HG02623 (cell line): ENCODE data around the gene BCL11A.

Experiments used
- ATAC-seq: cut with Tn5 transposase; IDR thresholded peaks from one replicate; pipeline ENCODE4 v1.9.1; 2021; ENCODE audit warnings: moderate library complexity; ENCODE audit not compliant: unreplicated experiment

BCL11A gene

DNA sequence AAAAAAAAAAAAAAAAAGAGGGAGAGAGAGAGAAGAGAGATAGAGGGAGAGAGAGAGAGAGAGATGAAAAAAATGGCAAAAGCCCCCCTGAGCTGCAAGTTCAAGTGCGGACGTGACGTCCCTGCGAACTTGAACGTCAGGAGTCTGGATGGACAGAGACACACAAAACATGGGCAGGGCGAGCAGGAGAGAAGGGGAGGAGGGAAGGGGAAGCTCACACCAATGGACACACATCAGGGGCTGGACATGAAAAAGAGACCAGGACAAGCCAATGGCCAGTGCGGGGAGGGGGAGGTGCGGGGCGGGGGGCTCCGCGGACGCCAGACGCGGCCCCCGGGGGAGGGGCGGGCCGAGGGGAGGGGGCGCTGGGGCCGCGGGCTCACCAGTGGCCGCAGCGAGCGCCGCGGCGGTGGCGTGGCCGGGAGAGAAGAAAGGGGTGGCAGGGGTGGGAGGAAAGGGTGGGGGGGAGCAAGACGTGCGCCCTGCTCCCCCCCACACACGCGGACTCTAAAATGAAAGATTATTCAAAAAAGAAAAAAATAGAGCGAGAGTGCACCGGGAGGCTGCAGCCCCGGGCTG lies at the start of gene BCL11A:
TSS of gene BCL11A (minus strand) at position 160 of the 579 bp plus-strand sequence. CDS start 384 bp downstream, outside the sequence.
- ATAC-seq: no peak

DNA sequence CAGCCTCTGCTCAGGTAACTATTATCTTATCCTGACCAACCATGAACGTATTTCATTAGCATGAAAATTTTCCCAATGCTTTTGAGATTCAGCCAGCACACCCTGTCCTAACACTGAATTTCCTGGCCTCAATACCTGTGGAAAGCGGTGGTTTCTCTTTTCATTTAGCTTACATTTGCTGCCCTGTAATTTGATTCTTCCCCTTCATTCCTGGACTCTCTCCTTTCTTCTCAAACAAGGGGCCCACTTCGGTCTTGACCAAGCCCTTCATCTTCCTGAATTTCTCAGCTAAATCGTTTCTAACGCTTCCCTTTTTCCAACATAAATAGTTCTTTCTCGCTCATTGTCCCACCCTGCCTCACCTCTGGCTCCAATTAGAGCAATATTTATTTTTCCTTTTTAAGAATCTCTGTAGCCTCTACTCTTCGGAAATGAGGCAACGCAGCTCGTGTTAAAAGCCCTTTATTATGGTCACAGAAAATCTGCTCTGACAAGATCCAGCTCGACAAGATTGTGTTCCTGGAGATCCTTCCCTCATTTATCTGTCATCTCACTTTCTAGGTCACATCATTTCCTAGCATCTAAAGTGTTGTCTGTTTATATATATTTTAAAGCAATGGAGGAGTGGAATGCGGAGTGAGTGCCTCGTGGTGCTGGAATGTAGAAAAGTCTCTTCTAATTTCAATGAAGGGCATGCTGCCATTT lies 49.5 kb upstream of the BCL11A start:
- no peak for ATAC-seq

DNA sequence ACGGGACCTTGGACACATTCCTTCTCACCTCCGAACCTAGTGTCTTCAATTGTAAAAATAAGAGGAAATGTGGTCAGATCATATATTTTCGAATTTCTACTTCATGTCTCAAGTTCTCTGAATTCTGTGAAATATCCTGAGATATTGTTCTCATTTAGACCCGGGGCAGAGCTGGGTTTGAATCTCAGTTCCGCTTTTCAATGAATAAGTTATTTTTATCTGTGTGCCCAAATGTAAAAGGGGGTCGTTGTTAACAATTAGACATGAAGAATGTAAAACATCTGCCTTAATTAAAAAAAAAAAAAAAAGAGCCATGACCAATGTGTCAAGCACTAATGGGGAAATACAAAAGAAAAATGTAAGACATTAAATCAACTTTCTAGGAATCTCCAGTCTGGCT lies 48.9 kb upstream of the BCL11A start:
- ATAC-seq: no peak

DNA sequence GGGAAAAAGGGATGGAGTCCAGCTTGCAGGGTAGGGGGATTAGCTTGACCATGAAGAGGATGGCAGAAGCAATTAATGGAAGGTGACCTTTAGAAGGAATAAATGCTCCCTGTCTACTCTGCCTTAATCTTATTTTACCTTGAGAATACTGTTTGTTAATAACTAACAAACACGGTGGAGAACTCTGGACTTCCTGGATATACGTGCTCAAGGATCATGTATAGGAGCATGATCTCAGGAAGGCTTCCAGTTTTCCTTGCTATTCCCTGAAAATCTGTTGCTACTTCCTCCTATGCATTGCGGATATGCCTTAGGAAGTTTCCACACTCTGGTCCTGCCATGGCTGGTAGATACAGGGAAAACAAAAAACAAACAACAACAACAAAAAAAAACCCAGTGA lies 44.8 kb upstream of the BCL11A start:
- ATAC-seq: no peak

DNA sequence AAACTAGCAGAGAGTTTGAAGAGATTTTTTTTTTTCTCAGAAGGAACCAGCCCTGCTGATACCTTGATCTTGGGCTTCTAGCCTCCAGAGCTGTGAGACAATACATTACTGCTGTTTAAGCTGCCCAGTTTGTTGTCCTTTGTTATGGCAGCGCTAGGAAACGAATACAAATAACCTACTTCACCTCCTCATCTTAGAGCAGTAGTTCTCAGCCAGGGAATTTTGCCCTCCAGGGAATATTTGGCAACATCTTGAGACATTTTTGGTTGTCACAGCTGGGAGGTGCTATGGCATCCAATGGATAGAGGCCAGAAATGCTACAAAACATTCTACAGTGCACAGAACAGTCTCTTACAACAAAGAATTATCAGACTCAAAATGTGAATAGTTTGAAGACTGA lies 43.9 kb upstream of the BCL11A start:
- ATAC-seq: no peak

DNA sequence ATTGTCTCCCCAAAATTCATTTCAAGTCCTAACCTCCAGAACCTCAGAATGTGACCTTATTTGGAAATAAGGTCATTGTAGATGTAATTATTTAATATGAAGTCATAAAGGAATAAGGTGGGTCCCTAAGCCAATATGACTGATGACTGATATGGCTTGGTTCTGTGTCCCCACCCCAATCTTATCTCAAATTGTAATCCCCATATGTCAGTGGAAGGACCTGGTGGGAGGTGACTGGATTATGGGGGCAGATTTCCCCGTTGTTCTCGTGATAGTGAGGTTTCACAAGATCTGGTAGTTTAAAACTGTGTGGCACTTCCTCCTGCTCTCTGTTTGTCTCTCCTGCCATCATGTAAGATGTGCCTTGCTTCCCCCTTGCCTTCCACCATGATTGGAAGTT lies 43.0 kb upstream of the BCL11A start:
- no peak for ATAC-seq

DNA sequence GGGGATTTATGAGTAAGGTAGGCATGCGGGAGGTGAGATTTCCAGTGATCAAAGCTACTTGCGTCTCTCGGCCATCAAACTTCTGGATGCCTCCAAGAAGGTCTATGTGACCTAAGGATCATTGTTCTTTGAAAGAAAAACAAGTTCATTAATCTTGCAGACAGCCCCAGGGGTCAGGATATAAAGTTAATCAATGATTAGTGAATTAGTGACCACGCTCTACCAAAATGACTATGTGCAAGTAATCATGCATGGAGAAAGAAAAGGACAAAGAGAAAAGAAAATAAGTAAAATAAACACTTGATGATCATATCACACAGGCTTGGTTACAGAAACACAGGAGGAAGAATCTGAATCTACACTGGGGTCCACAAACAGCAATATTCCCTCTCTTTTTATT lies 42.5 kb upstream of the BCL11A start:
- ATAC-seq: no peak

DNA sequence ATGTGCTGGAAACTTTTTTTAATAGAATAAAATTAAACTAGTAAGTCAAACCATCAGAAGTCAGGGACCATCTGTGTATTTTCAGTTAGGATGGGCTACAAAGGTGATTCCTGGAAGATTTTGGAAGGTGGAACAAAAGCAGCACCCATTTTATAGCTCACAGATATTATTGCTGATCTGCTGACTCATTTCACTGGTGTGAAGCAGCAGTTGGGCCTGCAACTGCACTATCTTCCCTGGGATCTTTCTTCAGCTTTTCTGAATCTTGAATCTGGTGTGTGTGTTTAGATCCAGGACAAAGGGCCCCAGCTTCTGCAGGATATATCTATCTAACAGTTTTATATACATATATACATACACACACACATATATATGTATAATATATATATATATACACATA lies 35.6 kb upstream of the BCL11A start:
- ATAC-seq: no peak

DNA sequence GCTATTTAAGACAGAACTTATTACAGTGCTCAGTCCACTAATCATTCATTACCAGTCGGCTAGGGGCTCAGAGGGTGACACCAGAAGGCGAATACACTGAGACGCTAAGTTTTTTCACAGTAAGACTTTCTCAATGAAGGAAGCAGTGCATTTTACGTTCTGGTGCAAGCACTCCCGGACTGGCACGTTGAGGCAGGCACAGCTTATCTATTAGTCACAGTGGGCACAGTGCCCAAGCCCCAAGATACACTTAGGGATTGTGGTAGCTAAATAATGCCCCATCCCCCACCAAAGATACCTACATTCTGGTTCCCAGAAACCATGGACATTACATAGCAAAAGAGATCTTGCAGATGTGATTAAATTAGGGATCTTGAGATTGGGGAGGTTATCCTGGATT lies 32.6 kb upstream of the BCL11A start:
- ATAC-seq: no peak

DNA sequence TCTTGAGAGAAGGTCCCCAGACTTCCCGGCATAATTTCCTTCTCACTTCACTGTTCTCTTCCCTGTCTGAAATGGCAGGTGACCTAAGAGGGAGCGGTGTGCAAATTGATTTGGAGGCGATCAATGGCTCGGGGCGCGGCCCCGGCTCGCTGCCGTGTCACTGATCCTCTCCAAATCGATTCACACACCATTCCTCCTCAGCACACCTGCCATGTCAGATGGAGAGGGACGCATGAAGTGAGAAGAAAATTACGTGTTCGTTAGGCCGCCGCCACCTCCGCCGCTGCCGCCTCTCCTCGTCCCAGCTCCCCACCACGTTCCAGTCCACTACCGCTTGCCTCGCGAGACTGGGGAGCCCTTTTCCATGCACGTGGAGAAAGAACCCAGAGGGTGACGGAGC lies 31.8 kb upstream of the BCL11A start:
- no peak for ATAC-seq

DNA sequence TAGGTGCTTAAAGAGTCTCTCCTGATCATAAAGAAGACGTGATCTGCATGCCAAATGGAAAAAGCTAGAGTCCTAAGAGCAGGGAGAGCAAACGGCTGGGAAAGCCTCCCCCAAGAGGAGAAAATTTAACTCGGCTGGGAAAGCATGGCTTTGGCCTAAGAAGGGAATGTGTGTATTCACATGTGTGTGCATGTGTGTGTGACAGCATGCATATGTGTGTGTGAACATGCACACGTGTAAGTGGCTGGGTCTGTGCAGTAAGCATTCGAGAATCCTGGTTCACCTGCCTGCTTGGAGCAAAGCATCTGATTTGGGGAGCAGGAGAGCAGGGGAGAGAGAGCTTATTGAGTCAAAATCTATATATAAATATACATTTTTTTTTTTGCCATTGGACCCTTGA lies 30.1 kb upstream of the BCL11A start:
- no peak for ATAC-seq

DNA sequence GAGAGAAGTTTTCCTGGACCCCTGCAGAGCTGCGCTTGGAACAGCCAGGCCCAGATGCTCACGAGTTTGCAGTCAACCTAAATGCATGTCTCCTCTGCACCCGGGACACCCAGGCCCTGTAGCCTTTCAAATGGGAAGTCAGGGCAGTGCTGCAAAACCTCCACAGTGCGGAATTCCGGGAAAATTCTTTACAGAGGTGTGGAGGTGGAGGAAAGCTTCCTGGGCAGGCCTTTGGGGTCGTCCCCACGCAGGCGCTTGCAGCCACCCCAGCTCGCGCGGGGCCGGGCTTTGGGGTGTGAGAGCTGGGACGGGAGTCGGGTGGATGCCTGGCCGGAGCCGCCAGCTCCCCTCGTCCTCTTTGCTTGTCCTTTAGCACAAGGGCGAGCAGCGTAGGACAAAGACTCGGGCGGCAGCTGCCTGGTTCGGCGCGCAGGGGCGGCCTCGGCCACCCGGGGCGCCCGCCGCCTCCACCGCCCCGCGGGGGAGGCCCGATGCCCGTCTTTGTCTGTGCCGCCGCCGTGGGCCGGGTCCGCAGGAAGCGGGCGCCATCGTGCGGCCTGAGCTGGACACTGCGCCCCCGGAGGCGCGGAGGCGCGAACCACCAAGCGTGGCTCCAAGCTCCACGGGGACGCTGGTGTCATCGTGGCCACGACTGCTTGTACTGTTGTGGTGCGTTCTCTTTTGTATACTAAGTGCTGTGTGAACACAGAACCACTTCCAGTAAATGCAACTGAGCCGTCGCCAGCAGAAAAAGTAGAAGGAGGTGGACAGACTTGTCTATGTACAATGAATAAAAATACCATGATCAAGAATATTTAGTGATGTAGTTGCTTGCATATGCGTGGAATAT lies 28.2 kb upstream of the BCL11A start:
- ATAC-seq: peak; percentile 97

DNA sequence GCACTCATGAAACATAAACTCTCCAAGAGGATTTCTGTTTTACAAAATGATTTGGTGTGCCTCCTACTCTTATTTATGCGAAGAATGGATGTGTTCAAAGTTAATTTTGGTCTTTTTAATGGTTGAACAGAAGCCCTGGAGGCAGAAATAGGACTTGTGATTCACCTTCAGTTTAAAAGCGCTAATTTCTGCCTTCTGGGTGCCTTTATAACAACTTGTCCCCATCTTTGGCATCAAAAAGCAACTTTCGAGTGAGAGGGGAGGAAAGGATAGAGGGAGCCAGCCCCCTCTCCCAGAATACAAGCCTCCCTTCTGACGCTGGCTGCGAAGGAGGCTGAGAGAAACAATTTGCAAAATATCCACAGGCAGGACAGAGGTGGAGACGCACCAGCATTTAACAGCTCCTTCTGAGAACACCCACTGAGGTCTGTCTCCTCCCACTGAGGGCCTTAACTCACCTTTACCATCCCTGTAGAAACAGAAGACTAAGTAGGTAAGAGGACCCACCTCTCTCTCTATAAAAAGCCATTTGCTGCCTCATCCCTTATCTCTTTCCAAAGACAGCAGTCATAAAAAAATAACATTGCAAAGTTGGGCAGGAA lies 24.3 kb upstream of the BCL11A start:
- ATAC-seq: no peak

DNA sequence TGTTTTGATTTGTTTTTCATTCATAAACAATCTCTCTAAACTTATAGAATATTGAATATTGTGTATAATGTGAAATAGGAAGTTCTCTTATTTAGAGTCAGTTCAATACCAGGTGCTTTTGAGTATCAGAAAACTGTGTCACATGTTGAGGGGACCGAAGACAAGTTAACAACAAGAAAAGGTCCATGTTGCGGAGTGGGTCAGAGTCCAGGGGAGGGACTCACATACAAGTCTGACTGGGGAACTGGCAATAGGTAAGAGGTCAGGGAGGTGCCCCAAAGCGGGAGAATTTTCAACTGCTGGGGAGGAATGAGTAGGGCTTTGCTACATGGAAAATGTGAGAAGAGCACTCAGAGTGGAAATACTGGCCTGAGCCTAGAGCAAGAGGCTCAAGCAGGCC lies 19.8 kb upstream of the BCL11A start:
- ATAC-seq: no peak

DNA sequence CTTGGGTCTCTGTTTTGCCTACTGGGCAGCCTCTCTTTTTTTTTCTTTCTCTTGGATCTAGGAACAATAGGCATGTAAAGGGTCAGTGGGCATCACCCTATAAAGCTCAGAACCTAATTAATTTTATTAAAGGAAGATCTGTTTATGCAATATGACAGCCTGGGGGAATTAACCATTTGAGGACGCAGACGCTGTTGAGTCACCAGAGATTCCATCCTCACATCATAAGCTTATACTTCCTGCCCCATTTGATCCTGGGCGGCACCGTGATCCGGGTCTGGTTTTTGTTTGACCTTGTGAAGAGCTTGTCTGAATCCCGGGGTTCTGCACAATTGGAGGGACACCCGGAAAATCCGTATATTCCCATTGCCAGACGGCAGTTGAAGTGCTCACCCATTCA lies 16.8 kb upstream of the BCL11A start:
- ATAC-seq: no peak

DNA sequence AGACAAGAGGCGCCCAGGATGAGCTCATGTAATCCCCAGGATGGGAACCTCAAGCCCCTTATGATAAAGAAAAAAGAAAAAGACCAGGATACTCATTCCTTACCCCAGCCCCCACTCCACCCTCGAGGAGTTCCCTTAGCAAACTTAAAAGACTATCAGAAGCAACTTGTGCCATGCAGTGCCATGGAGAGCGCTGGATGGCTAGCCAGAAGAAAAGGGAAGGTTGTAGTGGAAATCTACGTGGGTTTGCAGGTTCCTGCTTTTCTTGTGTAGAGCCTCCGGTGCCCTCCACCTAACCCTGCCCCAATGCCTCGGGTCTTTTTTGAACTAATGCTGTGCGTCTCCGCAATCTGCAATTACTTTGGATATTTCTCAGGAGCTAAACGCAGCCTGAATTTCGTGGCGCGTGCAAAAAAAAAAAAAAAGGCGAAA lies 16.2 kb upstream of the BCL11A start:
- ATAC-seq: no peak

DNA sequence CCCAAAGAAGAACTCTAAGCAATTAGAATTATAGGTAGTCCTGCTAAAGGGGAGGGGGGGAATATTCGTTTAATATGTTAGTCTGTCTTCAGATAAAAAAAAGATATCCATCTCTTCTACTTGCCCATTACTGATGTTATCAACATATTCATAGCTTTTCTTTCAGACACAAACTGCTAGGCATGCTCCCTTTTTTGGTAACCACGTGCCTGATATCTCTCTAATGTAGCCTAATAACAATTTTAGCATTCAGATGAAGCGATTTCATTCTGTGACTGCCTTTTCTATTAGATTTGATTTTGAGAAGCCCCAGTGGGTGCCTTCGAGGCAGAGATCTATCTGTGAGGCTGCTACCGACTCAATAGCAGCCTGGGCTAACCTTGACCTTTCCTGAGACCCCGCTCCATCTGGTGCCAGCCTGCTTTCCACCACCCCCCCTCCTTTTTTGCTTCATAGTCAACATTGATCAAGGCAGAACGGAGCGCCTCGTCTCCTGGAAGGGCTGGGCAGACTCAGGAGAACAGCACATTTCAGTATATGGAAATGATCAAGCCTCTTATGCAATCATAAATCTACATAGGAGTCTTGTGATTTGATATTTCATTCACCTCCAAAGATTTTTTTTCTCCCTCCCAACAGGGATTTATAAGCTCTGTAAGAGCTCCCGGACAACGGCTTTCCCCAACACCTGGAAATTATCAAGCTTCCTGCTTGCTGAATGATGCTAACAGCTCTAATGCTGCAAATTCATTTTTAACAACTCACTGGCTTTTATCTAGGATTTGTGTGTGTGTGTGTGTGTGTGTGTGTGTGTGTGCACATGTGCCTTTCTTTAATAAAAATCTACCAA lies 14.7 kb upstream of the BCL11A start:
- ATAC-seq: no peak

DNA sequence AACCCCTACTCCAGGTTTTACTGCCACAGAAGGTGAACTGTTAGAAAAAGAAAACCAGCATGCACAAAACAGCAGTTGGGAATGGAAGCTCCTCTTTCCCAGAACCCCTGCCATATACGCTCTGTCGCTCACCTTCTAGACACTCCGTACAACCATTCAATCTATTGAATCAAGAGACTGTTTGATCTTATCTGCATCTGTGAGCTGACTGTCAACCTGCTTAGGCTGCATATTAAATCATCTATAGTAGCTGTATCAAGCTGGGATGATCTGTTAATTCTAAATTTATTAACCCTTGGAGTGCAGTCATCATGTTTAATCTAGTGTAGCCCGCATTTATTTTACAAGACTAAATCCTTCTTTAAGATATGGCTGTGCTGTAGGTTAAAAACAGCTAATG lies 13.6 kb upstream of the BCL11A start:
- no peak for ATAC-seq

DNA sequence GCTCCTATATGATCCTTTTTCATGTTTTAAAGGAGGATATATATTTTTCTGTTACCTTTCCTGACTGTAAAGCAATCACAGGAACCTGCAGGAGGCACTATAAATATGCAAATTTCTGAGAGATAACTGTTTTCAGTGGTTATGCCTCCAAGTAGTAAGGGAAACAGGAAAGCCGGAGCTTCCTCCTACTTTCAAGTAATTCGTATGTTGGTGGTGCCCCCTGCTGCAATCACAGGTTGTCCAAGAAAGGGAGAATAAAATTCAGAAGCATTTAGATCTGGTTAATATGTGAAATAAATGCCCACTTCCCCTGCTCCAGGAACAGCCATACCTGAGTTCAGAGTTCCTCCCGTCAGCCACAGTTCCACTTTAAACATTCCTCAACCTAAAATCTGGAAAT lies 12.0 kb upstream of the BCL11A start:
- ATAC-seq: peak; percentile 35

DNA sequence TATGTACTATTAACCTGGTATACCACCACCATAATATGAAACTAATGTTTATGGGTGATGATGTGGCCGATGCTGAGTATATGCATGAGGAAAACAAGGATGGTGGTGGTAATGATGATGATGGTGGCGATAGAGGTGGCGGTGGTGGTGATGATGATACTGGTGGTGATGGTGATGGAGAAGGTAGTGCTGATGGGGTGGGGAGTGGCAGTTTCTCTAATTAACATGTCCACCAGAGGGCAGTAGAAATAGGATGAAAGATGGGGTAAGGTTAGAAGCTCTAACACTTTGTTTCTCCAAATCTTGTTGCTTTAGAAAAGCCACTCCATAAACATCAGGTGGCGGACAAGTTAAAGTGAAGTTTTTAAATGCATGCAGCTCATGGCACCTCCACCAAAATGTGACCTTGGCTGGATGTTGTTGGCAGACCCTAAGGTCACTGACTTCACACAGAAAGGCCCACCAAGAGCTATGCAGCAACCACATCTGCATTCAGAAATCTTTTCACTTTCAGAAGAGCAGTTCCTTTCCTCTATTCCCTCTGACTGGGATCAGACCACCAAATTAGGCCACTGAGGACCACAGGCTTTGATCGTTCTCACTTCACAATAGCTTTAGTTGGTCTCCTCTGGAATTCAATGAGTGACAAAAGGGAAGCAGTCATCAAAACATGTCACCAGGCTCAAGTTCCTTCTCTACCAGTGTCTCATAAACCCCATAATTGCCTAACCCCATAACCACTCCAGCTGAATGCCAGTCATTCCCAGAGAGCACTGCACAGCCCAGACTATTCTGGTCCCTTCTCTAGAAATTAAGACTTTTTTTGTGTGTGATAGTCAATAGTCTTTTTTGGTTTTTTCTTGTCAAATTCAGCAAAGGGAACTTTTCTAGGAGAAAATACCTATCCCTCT lies 7.5 kb upstream of the BCL11A start:
- ATAC-seq: peak; percentile 69
